Parathyroid adenoma (tissue), 2 donors: ENCODE measurements around the gene SLC22A3.

Experiments used
- H2AFZ ChIP-seq: fragments of 300-600 bp; sonication (generic); one replicate; pipeline ENCODE4 v1.7.0; 2017; ENCODE audit warnings: antibody characterized with exemption, mild to moderate bottlenecking
- H3K27ac ChIP-seq: fragments of 300-600 bp; sonication (generic); one replicate; pipeline ENCODE4 v1.7.0; 2017
- H3K27me3 ChIP-seq: fragments of 300-600 bp; sonication (generic); one replicate; pipeline ENCODE4 v1.7.0; 2017; ENCODE audit warnings: low read length; ENCODE audit not compliant: control insufficient read depth, insufficient read depth
- H3K36me3 ChIP-seq: fragments of 300-600 bp; sonication (generic); one replicate; pipeline ENCODE4 v1.7.0; 2017; ENCODE audit warnings: low read length; ENCODE audit not compliant: control insufficient read depth, insufficient read depth
- H3K4me1 ChIP-seq: fragments of 300-600 bp; sonication (generic); one replicate; pipeline ENCODE4 v1.7.0; 2017; ENCODE audit warnings: control low read depth
- H3K4me2 ChIP-seq: fragments of 300-600 bp; sonication (generic); one replicate; pipeline ENCODE4 v1.7.0; 2017; ENCODE audit warnings: low read length
- H3K4me3 ChIP-seq: fragments of 300-600 bp; sonication (generic); one replicate; pipeline ENCODE4 v1.7.0; 2017; ENCODE audit warnings: low read depth, low read length
- H3K79me2 ChIP-seq: fragments of 300-600 bp; sonication (generic); one replicate; pipeline ENCODE4 v1.7.0; 2017; ENCODE audit warnings: control low read depth
- H3K9ac ChIP-seq: fragments of 300-600 bp; sonication (generic); one replicate; pipeline ENCODE4 v1.7.0; 2017; ENCODE audit warnings: mild to moderate bottlenecking
- H3K9me3 ChIP-seq: fragments of 300-600 bp; sonication (generic); one replicate; pipeline ENCODE4 v1.7.0; 2017; ENCODE audit warnings: low read length; ENCODE audit not compliant: control insufficient read depth
- CTCF ChIP-seq: fragments of 300-600 bp; sonication (generic); IDR thresholded peaks from one replicate; pipeline ENCODE4 v1.7.0; 2017; ENCODE audit warnings: antibody characterized with exemption, mild to moderate bottlenecking
- donor health status: primary hyperparathyroidism.

Gene SLC22A3

DNA sequence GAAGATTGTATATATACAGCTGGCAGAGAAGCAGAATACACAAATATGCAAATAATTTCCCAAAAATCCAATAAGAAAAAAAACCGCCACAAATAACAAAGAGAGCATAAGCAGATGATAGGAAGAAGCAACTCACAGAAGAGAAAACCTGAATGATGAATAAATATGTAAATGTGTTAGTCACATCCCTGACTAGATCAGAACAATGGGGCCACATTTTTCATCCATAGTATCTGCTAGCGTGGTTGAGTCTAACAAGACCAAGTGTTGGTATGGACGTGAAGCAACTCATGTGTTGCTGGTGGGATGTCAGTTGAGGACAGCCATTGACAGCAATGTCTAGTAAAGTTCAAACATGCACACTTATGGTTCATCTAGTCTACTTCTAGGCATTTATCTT, 3.9 kb upstream of the SLC22A3 start:
- no peak for TF ChIP-seq CTCF
- Histone ChIP-seq H3K4me3 (no peak overlapping the region), H3K27me3 (no peaks in the 10 kb centered on the region), H3K9me3 (no peaks in the 10 kb centered on the region), H3K36me3 (no peaks in the 10 kb centered on the region), H3K27ac (no peak overlapping the region), H3K79me2 (no peaks in the 10 kb centered on the region), H3K9ac (no peak overlapping the region), H2AFZ (no peak overlapping the region), H3K4me2 (no peak overlapping the region), H3K4me1 (no peaks in the 10 kb centered on the region)

GRCh38 chr6:160347259-160348222, 637 bp upstream of the SLC22A3 start:
- no peak for TF ChIP-seq CTCF
- no peak overlapping the region for H3K4me3 ChIP-seq

GRCh38 chr6:160349020-160349441, 853 bp downstream of the SLC22A3 start:
- no peak overlapping the region for H3K27ac ChIP-seq
- H3K36me3 ChIP-seq, result no peaks in the 10 kb centered on the region
- peak overlapping the region; percentile 20 for H3K4me3 ChIP-seq
- peak overlapping the region; percentile 81 for H3K4me2 ChIP-seq
- H2AFZ ChIP-seq, result peak overlapping the region; percentile 46
- no peaks in the 10 kb centered on the region for H3K27me3 ChIP-seq
- H3K79me2 ChIP-seq, result no peaks in the 10 kb centered on the region
- no peaks in the 10 kb centered on the region for H3K4me1 ChIP-seq
- no peak for TF ChIP-seq CTCF
- H3K9ac ChIP-seq, result no peak overlapping the region
- no peaks in the 10 kb centered on the region for H3K9me3 ChIP-seq

More at GRCh38 chr6:160347259-160348222, 637 bp upstream of the SLC22A3 start:
- H3K27ac ChIP-seq, result no peak overlapping the region
- no peaks in the 10 kb centered on the region for H3K9me3 ChIP-seq
- H2AFZ ChIP-seq, result no peak overlapping the region
- no peak overlapping the region for H3K9ac ChIP-seq
- H3K79me2 ChIP-seq, result no peaks in the 10 kb centered on the region
- H3K4me2 ChIP-seq, result no peak overlapping the region
- H3K36me3 ChIP-seq, result no peaks in the 10 kb centered on the region
- H3K4me1 ChIP-seq, result no peaks in the 10 kb centered on the region
- no peaks in the 10 kb centered on the region for H3K27me3 ChIP-seq

DNA sequence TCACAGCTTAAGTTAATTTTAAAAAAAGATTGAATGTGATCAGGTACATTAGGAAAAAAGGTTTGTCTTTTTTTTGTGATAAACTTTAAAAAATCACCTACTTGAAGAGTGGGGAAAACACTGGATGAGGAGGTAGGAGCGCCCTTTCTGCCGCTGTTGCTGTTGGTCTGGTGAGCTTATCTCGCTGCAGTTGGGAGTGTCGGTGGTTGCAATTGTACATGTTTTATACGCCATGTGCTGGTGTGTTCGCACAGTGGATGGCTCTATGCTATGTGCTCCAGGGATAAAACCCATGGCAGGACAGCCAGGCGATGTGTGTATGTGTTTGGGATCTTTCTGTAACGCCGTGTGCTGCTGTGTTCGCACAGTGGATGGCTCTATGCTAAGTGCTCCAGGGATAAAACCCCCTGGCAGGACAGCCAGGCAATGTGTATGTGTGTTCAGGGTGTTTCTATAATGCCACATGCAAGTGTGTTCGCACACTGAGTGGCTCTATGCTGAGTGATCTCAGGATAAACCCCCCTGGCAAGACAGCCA, 1.7 kb downstream of the SLC22A3 start:
- H3K27ac ChIP-seq, result no peak overlapping the region
- no peaks in the 10 kb centered on the region for H3K9me3 ChIP-seq
- no peak overlapping the region for H3K9ac ChIP-seq
- no peaks in the 10 kb centered on the region for H3K36me3 ChIP-seq
- no peak overlapping the region for H2AFZ ChIP-seq
- no peaks in the 10 kb centered on the region for H3K4me1 ChIP-seq
- H3K4me3 ChIP-seq, result no peak overlapping the region
- TF ChIP-seq CTCF, result no peak
- no peaks in the 10 kb centered on the region for H3K27me3 ChIP-seq
- no peaks in the 10 kb centered on the region for H3K79me2 ChIP-seq
- H3K4me2 ChIP-seq, result no peak overlapping the region
